ENCODE results near the gene LDB2.

LDB2 gene

DNA sequence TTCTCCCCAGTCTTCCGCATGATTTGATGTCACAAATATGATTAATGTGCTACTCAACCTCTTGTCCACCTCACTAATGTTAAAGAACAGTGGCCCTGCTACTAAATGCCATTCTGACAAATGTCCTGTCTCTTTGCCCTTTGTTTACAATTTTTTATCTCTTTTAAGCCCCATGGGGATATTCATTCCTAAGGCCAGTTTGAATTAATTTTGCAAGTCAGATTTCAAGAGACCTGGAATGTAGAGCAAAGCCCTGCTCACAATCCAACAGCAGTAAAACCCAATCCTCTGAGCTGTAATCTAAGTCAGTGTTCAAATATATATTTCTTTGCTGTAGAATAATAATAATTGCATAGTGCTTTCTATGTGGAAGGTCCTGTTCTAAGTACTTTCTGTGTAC is 81.2 kb downstream of the LDB2 start:
- H3K27me3 Mint-ChIP-seq: peaks cover 3% of the 10 kb centered on the region
- no peak overlapping the region for H3K4me3 Mint-ChIP-seq
- ATAC-seq (no peak), DNase-seq (no peak)
- no peaks in the 10 kb centered on the region for H3K36me3 Mint-ChIP-seq (ENCODE audit: low read depth)
- no peaks in the 10 kb centered on the region for H3K4me1 Mint-ChIP-seq
- no peak overlapping the region for H3K27ac Mint-ChIP-seq
- H3K9me3 Mint-ChIP-seq: no peaks in the 10 kb centered on the region

DNA sequence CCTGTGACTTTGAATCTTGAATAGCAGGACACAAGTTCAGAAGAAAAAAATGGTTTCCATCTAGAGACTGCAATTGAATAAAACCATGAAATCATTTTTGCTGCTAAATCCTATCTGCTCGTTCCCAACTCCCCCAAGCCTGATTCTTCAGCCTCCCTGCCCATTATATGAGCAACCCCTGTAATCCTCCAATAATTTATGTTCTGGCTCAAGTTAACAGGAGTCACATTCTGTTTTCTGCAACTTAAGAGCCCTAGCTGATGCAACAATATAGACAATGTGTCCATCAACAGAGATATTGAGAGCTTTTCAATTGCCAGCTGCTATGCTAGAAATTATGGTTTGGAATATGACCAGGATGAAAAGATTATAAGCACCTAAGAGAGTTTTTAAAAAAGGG is 84.1 kb downstream of the LDB2 start:
- Mint-ChIP-seq H3K4me1 (no peaks in the 10 kb centered on the region), H3K4me3 (no peak overlapping the region), H3K27me3 (peaks cover 7% of the 10 kb centered on the region), H3K36me3 (ENCODE audit: low read depth) (no peaks in the 10 kb centered on the region), H3K27ac (no peak overlapping the region), H3K9me3 (no peaks in the 10 kb centered on the region)
- DNase-seq (no peak), ATAC-seq (no peak)

DNA sequence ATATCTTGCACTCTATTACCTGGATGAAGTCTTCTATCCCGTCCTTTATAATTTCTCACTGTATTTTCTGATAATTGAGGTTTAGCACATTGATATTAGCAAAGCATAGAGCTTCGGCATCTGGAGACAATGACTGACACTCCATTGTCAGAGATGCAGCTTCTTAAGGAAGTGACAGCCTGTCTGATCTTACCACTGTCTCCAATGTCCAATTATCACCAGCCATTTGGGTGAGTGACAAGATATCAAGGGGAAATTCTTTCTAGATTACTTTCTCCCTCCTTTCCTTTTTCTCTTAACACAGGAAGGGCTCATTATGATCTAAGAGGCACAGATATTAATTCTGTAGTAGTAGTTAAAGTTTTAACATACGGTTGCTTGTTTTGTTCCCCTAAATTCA is 86.4 kb downstream of the LDB2 start:
- no peak for DNase-seq
- Mint-ChIP-seq H3K27me3 (peaks cover 7% of the 10 kb centered on the region), H3K9me3 (no peaks in the 10 kb centered on the region), H3K4me1 (no peaks in the 10 kb centered on the region), H3K27ac (no peak overlapping the region), H3K4me3 (no peak overlapping the region), H3K36me3 (ENCODE audit: low read depth) (no peaks in the 10 kb centered on the region)
- no peak for ATAC-seq

DNA sequence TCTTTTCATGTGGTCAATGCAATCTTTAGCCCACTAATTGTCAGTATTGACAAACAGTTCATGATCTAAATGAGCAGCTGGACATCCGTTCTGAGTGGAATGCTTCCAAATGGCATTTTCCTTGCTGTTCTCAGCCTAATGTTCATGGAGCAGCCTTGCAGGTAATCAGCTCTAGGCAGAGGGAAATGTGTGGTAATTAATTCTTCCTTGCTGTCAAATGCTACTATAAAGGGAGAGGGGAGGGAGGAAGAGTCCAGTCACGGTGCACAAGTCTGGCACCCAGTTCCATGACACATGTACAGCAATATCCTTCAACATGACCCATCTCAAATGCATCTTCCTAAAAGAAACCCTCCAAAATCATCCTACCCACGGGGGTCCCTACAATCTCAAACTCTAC is 88.5 kb downstream of the LDB2 start:
- no peaks in the 10 kb centered on the region for H3K9me3 Mint-ChIP-seq
- DNase-seq (no peak), ATAC-seq (no peak)
- no peaks in the 10 kb centered on the region for H3K4me1 Mint-ChIP-seq
- no peak overlapping the region for H3K27ac Mint-ChIP-seq
- no peak overlapping the region for H3K4me3 Mint-ChIP-seq
- H3K36me3 Mint-ChIP-seq (ENCODE audit: low read depth): no peaks in the 10 kb centered on the region
- peaks cover 4% of the 10 kb centered on the region for H3K27me3 Mint-ChIP-seq

DNA sequence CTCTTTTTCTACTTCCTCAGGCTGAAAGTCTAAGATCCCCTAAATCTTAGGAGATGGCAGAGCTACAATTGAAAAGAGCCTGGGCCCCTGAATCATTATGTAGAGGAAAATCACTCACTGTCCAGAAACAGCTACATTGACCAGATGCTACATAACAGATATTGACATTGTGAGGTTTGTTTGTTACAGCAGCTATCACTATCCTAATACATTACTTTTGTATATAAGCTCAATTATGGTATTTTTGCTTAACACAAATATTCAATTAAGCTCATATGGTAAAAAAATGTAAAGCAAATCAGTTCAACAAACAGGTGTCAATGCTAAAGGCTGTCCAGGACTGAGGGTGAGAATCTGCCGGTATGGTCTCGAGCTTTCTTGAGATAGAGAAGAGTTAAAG is 89.4 kb downstream of the LDB2 start:
- Mint-ChIP-seq H3K9me3 (no peaks in the 10 kb centered on the region), H3K4me1 (no peaks in the 10 kb centered on the region), H3K4me3 (no peak overlapping the region), H3K36me3 (ENCODE audit: low read depth) (no peaks in the 10 kb centered on the region), H3K27me3 (peaks cover 4% of the 10 kb centered on the region), H3K27ac (no peak overlapping the region)
- ATAC-seq (no peak), DNase-seq (no peak)

DNA sequence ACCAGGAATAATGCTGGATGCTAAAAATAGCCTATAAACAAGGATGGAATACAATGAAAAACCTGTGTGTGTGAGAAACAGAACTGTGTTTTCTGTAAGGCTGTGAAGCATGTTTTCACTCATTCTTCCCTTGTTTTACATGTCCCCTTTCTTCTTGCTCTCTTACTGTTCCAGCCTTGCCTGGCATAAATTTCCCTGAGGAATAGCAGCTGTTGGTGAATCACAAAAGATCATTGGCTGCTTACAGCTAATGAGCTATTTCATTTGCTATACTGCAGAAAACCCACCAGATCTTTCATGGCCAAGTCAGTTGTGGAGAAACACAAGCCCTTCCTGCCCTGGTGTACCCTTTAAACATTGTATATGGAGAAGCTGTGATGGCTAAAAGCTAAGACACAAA is 91.1 kb downstream of the LDB2 start:
- H3K9me3 Mint-ChIP-seq: no peaks in the 10 kb centered on the region
- no peaks in the 10 kb centered on the region for H3K4me1 Mint-ChIP-seq
- no peaks in the 10 kb centered on the region for H3K36me3 Mint-ChIP-seq (ENCODE audit: low read depth)
- no peak for ATAC-seq
- H3K4me3 Mint-ChIP-seq: no peak overlapping the region
- H3K27ac Mint-ChIP-seq: no peak overlapping the region
- DNase-seq: no peak
- peaks cover 4% of the 10 kb centered on the region for H3K27me3 Mint-ChIP-seq

- Mint-ChIP-seq H3K4me1 (no peaks in the 10 kb centered on the region), H3K27ac (no peak overlapping the region), H3K27me3 (no peaks in the 10 kb centered on the region), H3K9me3 (no peaks in the 10 kb centered on the region), H3K4me3 (no peak overlapping the region), H3K36me3 (ENCODE audit: low read depth) (no peaks in the 10 kb centered on the region)
- no peak for ATAC-seq
- DNase-seq: no peak
These were observed 93.9 kb downstream of the LDB2 start for GRCh38 chr4:16804581-16804980.

DNA sequence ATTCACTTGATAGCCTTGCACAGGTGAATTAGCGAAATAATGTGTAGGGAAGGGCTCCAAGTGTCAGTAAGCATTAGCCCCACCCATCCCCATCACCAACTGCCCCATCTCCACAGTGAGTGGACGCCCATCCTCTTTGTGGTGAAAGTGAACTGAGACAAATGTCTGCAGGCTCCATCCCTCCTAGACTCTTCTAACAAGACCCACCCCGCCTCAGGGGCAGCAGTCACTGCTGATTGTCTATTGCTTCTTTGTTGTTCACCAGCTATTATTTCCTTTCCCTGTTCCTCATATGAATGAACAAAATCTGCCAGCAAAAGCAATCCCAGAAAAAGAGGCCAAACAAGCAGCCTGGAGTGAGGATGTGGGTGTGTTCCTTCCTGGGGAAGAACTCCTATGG is 96.4 kb downstream of the LDB2 start:
- no peaks in the 10 kb centered on the region for H3K27me3 Mint-ChIP-seq
- no peaks in the 10 kb centered on the region for H3K4me1 Mint-ChIP-seq
- H3K4me3 Mint-ChIP-seq: no peak overlapping the region
- no peaks in the 10 kb centered on the region for H3K9me3 Mint-ChIP-seq
- H3K27ac Mint-ChIP-seq: no peak overlapping the region
- no peak for DNase-seq
- no peaks in the 10 kb centered on the region for H3K36me3 Mint-ChIP-seq (ENCODE audit: low read depth)
- no peak for ATAC-seq

- DNase-seq: no peak
- no peaks in the 10 kb centered on the region for H3K4me1 Mint-ChIP-seq
- no peaks in the 10 kb centered on the region for H3K27me3 Mint-ChIP-seq
- H3K36me3 Mint-ChIP-seq (ENCODE audit: low read depth): no peaks in the 10 kb centered on the region
- no peaks in the 10 kb centered on the region for H3K9me3 Mint-ChIP-seq
- H3K4me3 Mint-ChIP-seq: no peak overlapping the region
- ATAC-seq: no peak
- H3K27ac Mint-ChIP-seq: no peak overlapping the region
These were observed 97.1 kb downstream of the LDB2 start for GRCh38 chr4:16801356-16801755.

DNA sequence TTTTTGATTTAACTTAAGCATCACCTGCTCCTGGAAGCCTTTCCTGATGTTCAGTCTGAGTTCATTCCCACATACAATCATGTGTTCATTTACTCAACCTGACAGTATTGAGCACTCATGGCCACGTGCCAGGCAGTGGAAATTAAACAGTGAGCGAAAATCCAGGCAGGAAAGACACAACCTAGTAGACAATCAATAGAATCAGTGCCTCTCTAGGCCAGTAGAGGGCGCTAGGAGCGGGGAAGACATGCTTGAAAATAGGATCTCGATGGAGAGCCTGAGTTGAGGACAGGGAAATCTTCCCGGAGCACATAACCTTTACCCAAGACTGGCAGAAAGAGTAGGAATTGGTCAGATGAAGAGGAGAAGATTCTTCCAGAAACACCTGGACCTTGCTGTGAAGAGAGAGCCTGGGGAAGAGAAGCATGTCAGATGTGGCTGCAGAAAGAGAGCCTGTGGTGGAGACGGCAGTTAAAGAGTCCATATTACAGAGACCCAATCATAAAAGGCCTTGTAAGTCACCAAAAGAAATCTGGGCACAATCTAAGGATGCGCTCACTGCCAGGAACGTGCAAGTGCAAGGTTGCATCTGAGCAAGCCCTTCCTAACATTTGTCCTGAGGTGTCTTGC is 103.5 kb downstream of the LDB2 start:
- DNase-seq: peak; percentile 47
- Mint-ChIP-seq H3K4me3 (no peak overlapping the region), H3K27ac (no peak overlapping the region), H3K9me3 (no peaks in the 10 kb centered on the region), H3K4me1 (no peaks in the 10 kb centered on the region), H3K36me3 (ENCODE audit: low read depth) (no peaks in the 10 kb centered on the region), H3K27me3 (no peaks in the 10 kb centered on the region)
- ATAC-seq: no peak

DNA sequence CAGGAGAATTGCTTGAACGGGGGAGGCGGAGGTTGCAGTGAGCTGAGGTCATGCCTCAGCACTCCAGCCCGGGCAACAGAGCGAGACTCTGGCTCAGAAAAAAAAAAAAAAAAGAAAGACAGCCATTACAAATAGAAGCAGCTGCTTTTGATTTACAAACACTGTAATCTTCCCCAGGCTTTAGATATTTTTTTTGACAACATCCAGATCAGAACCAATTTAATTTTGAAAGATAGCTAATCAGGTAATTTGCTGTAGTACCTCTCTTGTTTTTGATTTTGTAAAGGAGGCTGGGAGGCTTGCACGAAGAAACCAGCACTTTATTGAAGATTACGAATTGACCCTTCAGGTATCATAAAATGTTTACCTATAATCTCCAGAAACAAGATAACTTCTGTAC is 107.0 kb downstream of the LDB2 start:
- H3K4me1 Mint-ChIP-seq: no peaks in the 10 kb centered on the region
- no peaks in the 10 kb centered on the region for H3K27me3 Mint-ChIP-seq
- H3K9me3 Mint-ChIP-seq: no peaks in the 10 kb centered on the region
- DNase-seq (no peak), ATAC-seq (no peak)
- H3K36me3 Mint-ChIP-seq (ENCODE audit: low read depth): no peaks in the 10 kb centered on the region
- no peak overlapping the region for H3K27ac Mint-ChIP-seq
- H3K4me3 Mint-ChIP-seq: no peak overlapping the region

DNA sequence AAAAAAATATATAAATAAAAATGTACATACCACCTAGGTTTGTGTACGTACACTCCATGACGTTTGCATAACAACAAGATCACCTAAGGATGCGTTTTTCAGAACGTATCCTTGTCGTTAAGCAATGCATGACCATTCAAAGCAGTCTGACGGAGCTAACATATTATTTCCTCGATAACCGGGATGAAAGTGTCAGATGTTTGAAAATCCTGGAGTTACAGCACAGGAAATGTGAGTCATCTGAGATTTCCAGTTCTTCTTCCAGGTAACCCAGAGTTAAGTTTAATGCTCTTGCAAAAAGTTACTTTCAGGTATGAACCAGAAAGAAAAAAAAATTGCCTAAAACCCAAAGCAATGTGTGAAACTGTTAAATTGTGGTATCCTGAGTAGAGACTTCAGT is 107.9 kb downstream of the LDB2 start:
- no peak overlapping the region for H3K4me3 Mint-ChIP-seq
- H3K27me3 Mint-ChIP-seq: no peaks in the 10 kb centered on the region
- no peak overlapping the region for H3K27ac Mint-ChIP-seq
- ATAC-seq (no peak), DNase-seq (no peak)
- no peaks in the 10 kb centered on the region for H3K4me1 Mint-ChIP-seq
- H3K36me3 Mint-ChIP-seq (ENCODE audit: low read depth): no peaks in the 10 kb centered on the region
- H3K9me3 Mint-ChIP-seq: no peaks in the 10 kb centered on the region

DNA sequence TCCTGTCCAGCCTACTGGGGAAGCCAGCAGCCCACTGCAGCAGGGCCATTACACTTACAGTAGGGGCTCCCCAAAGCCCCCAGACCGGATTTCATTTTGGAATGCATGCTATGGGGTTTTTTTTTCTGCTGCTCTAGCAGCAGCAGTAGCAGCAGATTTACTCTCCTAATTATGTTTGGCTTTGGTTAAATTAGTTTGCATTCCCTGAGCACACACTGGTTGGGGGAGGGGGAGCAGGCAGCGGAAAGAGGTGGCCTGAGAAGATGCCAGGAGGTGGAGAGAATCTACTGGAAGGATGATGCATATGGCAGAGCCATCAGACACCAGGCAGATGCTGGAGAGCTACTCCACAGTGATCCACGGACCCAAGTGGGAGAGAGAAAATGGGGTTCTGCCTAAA is 109.6 kb downstream of the LDB2 start:
- Mint-ChIP-seq H3K4me3 (no peak overlapping the region), H3K27ac (no peak overlapping the region), H3K36me3 (ENCODE audit: low read depth) (no peaks in the 10 kb centered on the region), H3K9me3 (no peaks in the 10 kb centered on the region), H3K4me1 (no peaks in the 10 kb centered on the region), H3K27me3 (no peaks in the 10 kb centered on the region)
- ATAC-seq: no peak
- DNase-seq: no peak

DNA sequence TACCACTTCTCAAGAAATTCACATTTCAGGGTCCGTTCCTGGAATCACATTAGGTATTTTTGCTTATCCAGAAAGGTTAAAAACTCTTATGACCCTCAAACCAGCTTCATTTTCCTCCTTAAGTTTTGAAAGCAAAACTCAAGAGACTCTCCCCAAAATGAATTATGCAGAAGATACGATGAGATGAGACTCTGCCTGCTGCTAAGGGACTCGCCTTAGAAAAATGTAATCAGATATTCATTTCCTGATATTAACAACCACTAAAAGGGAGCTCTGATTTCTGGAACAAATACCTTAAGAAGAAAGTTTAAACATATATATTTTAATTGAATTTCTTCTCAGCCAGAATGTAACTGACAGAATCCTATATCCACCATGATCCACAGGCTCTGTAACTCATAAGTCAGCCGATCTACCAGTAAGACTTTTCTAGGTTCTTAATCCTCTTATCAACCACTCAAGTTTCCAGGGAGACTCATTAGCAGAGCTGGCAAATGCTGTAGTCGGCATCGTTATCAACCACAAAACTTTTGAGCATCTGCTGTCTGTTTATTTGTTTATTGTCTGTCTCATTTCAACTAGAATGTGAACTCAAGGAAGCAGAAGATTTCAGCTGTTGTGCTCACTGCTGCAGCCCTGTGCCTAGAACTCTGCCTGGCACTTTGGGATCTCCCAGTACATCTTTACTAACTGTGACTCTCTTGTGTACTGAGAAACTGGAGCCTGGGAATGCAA is 112.5 kb downstream of the LDB2 start:
- Mint-ChIP-seq H3K9me3 (no peaks in the 10 kb centered on the region), H3K36me3 (ENCODE audit: low read depth) (no peaks in the 10 kb centered on the region), H3K4me1 (no peaks in the 10 kb centered on the region), H3K27ac (no peak overlapping the region), H3K4me3 (no peak overlapping the region), H3K27me3 (no peaks in the 10 kb centered on the region)
- DNase-seq: no peak
- ATAC-seq: no peak

- no peaks in the 10 kb centered on the region for H3K9me3 Mint-ChIP-seq
These were observed 115.3 kb downstream of the LDB2 start for GRCh38 chr4:16783119-16783518.

More at GRCh38 chr4:16783119-16783518, 115.3 kb downstream of the LDB2 start:
- H3K4me1 Mint-ChIP-seq: no peaks in the 10 kb centered on the region
- DNase-seq (no peak), ATAC-seq (no peak)
- no peak overlapping the region for H3K4me3 Mint-ChIP-seq
- no peaks in the 10 kb centered on the region for H3K36me3 Mint-ChIP-seq (ENCODE audit: low read depth)
- no peaks in the 10 kb centered on the region for H3K27me3 Mint-ChIP-seq
- no peak overlapping the region for H3K27ac Mint-ChIP-seq
